CD4-positive, alpha-beta T cell treated with Interleukin-12 subunit alpha and Interleukin-12 subunit beta, for 1 hour (primary cell): ENCODE data around the gene NKX1-2.
A peak's percentile ranks its signal among the peaks of the same experiment; 100 is the strongest.
"Not testable (repeated sequence)": the region's sequence is repeated elsewhere in the genome, so short reads cannot be mapped to it uniquely, and the experiment has no call there.

ENCODE experiments used
- DNase-seq: peaks from one replicate; pipeline ENCODE4 v3.0.0-alpha.2; 2020

The NKX1-2 gene

DNA sequence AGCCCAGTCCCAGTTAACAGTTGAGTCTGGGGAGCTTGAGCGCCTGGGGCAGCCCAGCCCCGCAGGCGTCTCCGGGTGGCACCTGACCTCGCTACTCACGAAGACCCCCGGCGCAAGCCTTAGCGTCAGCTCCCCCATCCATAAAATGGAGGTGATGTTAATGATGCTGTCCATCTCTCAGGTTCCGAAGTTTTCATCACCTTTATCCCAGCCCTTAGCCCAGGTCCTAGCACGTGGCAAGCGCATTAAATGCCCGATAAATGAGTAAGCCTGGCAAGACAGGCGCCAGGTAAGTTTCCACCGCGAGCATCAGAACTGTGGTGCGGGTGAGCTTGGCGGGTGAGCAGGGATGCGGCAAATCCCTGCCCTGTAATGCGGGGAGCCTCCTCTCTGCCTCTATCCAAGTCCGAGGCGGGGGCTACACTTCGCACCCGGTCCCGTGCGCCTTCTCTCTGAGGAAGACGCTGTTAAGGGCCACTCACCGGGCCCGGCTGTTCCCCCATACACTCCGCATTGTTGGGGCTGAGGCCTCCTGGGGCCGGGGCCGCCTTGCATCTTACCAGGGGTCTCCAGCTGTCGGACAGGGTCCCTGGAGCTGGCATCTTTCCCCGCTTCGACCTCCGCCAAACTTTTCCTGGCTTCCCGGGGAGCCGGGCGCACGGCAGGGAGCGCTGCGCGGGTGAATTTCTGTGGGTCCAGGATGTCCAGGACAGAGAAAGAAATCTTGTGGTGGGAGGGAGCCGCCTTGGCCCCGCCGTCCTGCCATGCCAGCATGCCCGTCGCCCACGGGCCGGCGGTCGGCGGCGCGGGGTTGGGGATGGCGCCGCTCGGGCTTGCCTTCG, 444 bp downstream of the NKX1-2 start:
- DNase-seq: no peak

DNA sequence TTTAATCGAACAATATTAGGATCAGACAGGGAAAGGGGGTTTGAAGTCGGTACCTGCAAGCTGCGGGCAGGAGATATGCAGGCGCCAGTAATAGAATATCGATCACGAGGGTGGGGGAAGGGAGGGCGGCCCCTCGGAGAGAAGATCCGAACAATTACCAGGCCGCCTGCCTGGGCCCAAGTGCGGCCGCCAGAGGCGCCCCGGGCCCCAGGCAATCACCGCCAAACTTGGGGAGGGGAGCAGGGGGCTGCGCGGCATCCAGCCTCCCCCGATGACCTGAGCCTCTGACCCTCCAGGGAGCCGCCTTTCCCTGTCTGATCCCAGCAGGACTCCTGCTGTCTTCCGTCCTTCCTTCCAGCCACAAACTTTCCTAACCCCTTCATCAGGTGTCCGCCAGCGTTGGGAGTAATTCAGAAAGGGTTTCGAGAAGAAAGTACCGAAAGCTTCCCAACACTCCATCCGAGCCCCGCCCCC, 1.1 kb downstream of the NKX1-2 start:
- DNase-seq: no peak

- no peak for DNase-seq
These were observed 1.9 kb downstream of the NKX1-2 start for GRCh38 chr10:124447751-124448466.

- no peak for DNase-seq
These were observed 2.7 kb downstream of the NKX1-2 start for GRCh38 chr10:124446830-124447750.

DNA sequence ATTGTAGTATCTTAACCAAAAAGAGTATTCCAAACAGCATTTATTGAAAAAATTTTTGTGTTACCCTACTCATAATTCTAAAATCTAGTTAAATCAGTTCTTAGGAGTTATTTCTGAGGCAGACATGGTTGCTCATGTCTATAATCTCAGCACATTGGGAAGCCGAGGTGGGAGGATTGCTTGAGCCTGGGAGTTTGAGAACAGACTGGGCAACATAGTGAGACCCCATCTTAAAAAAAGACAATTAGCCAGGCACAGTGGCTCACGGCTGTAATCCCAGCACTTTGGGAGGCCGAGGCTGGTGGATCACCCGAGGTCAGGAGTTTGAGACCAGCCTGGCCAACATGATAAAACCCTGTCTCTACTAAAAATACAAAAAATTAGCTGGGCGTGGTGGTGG, 8.1 kb downstream of the NKX1-2 start:
- DNase-seq: not testable (repeated sequence)

GRCh38 chr10:124436191-124436638, 13.6 kb downstream of the NKX1-2 start:
- DNase-seq: no peak

GRCh38 chr10:124435683-124436082, 14.2 kb downstream of the NKX1-2 start:
- not testable (repeated sequence) for DNase-seq

DNA sequence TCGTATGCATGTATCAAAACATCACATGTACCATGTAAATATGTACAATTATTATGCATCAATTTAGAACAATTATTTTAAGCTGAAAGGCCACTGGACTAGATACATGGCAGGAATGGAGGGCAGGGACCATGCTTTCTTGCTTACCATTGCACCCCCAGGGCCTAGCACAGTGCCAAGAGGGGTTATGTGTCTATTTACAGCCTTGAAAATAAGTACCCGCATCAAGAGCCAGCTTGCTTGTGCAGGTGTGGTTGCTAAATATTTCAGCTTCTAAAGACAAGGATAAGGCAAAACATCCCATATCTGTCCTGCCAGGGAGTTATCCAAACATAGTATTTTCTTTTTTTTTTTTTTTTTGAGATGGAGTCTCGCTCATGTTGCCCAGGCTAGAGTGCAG, 16.4 kb downstream of the NKX1-2 start:
- DNase-seq: no peak

DNA sequence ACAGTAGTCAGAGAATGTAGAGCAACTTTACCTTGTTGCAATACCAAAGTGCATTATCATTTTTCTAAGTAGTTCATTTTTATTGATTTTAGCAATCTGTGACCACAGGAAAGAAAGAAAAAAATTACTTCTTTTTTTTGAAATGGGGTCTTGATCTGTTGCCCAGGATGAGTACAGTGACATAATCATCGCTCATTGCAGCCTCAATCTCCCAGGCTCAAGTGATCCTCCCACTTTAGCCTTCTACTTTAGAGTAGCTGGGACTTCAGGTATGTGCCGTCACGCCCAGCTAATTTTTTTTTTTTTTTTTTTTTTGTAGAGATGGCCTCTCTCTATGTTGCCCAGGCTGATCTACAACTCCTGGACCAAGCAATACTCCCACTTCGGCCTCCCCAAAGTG, 19.8 kb downstream of the NKX1-2 start:
- DNase-seq: no peak

DNA sequence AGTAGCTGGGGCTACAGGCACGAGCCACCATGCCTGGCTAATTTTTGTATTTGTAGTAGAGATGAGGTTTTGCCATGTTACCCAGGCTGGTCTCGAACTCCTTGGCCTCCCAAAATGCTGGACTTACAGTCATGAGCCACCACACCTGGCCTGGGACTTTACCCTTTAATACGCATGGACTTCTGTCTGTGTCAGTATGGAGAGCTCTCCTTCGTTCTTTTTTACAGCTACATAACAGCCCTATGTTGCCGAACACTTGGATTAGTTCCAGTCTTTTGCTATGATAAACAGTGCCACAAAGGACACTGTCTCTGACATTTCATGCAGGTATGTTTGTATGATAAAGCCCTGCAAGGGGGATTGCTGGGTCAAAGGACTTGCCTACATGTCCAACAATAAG, 20.3 kb downstream of the NKX1-2 start:
- no peak for DNase-seq

DNA sequence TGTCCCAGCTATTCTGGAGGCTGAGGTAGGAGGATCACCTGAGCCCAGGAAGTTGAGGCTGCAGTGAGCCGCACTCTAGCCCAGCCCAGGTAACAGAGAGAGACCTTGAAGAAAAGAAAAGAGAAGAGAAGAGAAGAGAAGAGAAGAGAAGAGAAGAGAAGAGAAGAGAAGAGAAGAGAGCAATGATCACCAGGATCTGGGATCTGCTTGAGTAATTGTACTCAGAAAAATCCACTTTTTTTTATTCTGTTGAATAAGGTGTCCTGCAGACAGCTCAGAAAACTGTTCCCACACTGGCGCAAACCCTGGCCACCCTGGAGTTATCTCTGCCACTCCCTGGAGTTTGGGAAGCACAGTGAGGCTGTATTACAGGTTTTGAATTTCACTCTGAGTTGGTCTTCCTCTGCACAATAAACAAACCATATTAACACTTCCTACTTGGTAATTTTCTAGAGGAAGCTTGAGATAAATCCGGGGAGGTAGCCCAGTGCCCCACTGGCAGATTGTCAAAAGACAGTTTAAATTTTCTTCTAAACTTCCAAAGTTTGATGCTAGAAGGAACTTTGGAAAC, 21.5 kb downstream of the NKX1-2 start:
- no peak for DNase-seq

DNA sequence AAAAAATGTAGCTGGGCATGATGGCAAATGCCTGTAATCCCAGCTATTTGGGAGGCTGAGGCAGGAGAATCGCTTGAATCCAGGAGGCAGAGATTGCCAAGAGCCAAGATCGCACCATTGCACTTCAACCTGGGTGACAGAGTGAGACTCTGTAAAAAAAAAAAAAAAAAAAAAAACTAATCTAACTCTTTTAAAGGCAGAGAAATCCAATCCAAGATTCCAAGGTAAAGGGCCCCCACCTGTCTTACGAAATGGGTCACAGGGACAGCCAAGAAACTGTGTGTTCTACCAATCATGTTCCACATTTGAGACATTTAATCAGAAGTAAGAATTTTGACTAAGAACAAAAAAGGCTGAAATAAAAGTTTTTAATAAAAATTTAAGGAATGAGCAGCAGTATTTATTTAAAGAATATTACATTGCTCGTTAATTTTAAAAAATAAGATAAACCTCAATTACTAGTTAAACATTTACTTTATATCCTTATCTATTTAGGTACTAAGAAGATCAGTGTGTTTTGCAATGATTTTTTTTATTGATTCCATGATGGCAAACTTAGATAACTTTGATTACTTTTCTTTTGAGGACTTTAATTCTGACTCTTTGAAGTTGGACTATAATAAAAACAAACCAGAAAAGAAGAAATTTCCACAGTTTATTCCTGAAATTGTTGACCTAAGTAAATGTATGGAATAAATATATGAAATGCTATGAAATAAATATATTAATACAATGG, 24.4 kb downstream of the NKX1-2 start:
- no peak for DNase-seq

- DNase-seq: no peak
These were observed 26.0 kb downstream of the NKX1-2 start for GRCh38 chr10:124423813-124424212.

- no peak for DNase-seq
These were observed 27.1 kb downstream of the NKX1-2 start for GRCh38 chr10:124422742-124423141.

DNA sequence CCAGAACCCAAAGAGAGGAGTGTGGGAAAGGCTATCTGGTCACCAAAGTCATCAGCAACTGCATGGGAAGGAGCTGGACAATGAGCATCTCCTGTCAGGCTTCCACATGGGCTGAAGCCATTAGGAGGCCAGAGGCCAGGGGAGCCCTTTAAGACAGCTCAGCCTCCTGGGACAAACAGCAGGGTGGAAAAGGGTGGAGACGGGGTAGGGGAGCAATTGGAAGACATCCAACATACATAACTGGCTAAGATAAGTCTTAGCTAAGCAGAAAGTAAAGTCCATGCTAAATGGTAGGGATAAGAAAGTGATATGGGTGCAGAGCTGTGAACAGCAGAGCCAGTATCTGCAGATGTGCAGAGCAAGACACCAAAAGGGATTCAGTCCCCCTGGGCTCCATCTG, 29.6 kb downstream of the NKX1-2 start:
- DNase-seq: no peak

- no peak for DNase-seq
These were observed 30.2 kb downstream of the NKX1-2 start for GRCh38 chr10:124419635-124420034.

- peak; percentile 97 for DNase-seq
These were observed 30.9 kb downstream of the NKX1-2 start, which contains the start of gene OAT for GRCh38 chr10:124418726-124419501. OAT (minus strand) TSS chr10:124418923; CDS start chr10:124412171, 6,752 bp downstream.

- DNase-seq: peak; percentile 43
These were observed 31.7 kb downstream of the NKX1-2 start for GRCh38 chr10:124417895-124418725.

DNA sequence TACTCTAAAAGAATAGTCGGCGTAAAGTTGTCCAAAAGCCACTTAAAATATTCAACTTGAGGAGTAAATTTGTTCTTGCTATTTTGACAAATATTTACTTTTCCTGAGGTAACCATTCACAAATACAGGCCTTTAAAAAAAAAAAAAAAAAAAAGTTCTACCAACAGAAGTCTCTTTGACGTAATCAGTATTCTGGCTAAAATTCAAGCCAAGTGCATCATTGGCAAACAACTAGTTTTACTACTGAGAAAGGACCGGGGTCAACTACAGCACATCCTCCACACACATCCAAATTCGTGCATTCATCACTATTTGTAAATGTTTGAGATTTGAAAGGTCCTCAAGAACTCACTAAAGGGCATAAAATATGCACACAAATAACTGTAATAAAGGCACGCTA, 33.1 kb downstream of the NKX1-2 start:
- no peak for DNase-seq

GRCh38 chr10:124415210-124415609, 34.6 kb downstream of the NKX1-2 start:
- no peak for DNase-seq
